Astrocyte of the spinal cord (primary cell): Measurements from ENCODE around the gene CUTA.
A peak's percentile ranks its signal among the peaks of the same experiment; 100 is the strongest.

ENCODE experiments used
- DNase-seq: peaks from one replicate; pipeline ENCODE4 v3.0.0; 2011; ENCODE audit warnings: low read depth, low spot score
- H3K4me3 ChIP-seq: 2 replicates; pipeline ENCODE4 v1.5.1; 2011; ENCODE audit warnings: low read depth, mild to moderate bottlenecking, low read length, moderate library complexity
- CTCF ChIP-seq: IDR thresholded peaks from 2 replicates; pipeline ENCODE4 v1.5.1; 2012; ENCODE audit warnings: low read depth, mild to moderate bottlenecking, low read length, inconsistent platforms
- in situ Hi-C: cut with HindIII; loops from 2 replicates; pipeline ENCODE4 v1.10.0; 2017; ENCODE audit warnings: low sequenced_read_pairs

CUTA gene

GRCh38 chr6:33455051-33455450 lies 37.1 kb upstream of the CUTA start:
- peak overlapping the region; percentile 70 for H3K4me3 ChIP-seq
- no peak for DNase-seq
- in situ Hi-C loops = no loop called here
- no peak for TF ChIP-seq CTCF

GRCh38 chr6:33454009-33454946 lies 36.4 kb upstream of the CUTA start, which contains the start of gene ZBTB9:
ZBTB9 (plus strand) TSS chr6:33454576; CDS start chr6:33455101, 525 bp downstream.
- peak; percentile 97 for DNase-seq
- no peak for TF ChIP-seq CTCF
- peak within 1 kb of the TSS; percentile 70 for H3K4me3 ChIP-seq
- in situ Hi-C loops = no loop called here

- H3K4me3 ChIP-seq = peak overlapping the region; percentile 70
- DNase-seq = peak; percentile 4
- TF ChIP-seq CTCF = no peak
- in situ Hi-C loops = no loop called here
Observed at GRCh38 chr6:33453393-33454008, 35.6 kb upstream of the CUTA start.

GRCh38 chr6:33452496-33452895 lies 34.6 kb upstream of the CUTA start:
- DNase-seq = no peak
- no peak for TF ChIP-seq CTCF
- no peak overlapping the region for H3K4me3 ChIP-seq
- in situ Hi-C loops = no loop called here

- in situ Hi-C loops = no loop called here
- no peak overlapping the region for H3K4me3 ChIP-seq
- TF ChIP-seq CTCF = no peak
- no peak for DNase-seq
Observed at GRCh38 chr6:33451606-33452005, 33.7 kb upstream of the CUTA start.

- H3K4me3 ChIP-seq = no peak overlapping the region
- in situ Hi-C loops = no loop called here
- DNase-seq = no peak
- TF ChIP-seq CTCF = no peak
Observed at GRCh38 chr6:33450434-33450833, 32.5 kb upstream of the CUTA start.
